Activated naive CD4-positive, alpha-beta T cell treated with anti-CD3 and anti-CD28 coated beads, Interleukin-2, amount 50 U/mL, for 24 hours (primary cell): ENCODE measurements around the gene GPR17.
A peak's percentile ranks its signal among the peaks of the same experiment; 100 is the strongest.

Experiments
- H3K27ac Mint-ChIP-seq: one replicate; pipeline ENCODE4 v1.8.0; 2021; ENCODE audit warnings: mild to moderate bottlenecking, mixed read lengths
- H3K27me3 Mint-ChIP-seq: one replicate; pipeline ENCODE4 v1.8.0; 2021; ENCODE audit warnings: mixed read lengths
- H3K36me3 Mint-ChIP-seq: one replicate; pipeline ENCODE4 v1.8.0; 2021; ENCODE audit warnings: mixed read lengths
- H3K4me1 Mint-ChIP-seq: one replicate; pipeline ENCODE4 v1.8.0; 2021; ENCODE audit warnings: mixed read lengths
- H3K4me3 Mint-ChIP-seq: one replicate; pipeline ENCODE4 v1.8.0; 2021; ENCODE audit warnings: mild to moderate bottlenecking, mixed read lengths
- H3K9me3 Mint-ChIP-seq: one replicate; pipeline ENCODE4 v1.8.0; 2021; ENCODE audit warnings: mixed read lengths

Gene GPR17

DNA sequence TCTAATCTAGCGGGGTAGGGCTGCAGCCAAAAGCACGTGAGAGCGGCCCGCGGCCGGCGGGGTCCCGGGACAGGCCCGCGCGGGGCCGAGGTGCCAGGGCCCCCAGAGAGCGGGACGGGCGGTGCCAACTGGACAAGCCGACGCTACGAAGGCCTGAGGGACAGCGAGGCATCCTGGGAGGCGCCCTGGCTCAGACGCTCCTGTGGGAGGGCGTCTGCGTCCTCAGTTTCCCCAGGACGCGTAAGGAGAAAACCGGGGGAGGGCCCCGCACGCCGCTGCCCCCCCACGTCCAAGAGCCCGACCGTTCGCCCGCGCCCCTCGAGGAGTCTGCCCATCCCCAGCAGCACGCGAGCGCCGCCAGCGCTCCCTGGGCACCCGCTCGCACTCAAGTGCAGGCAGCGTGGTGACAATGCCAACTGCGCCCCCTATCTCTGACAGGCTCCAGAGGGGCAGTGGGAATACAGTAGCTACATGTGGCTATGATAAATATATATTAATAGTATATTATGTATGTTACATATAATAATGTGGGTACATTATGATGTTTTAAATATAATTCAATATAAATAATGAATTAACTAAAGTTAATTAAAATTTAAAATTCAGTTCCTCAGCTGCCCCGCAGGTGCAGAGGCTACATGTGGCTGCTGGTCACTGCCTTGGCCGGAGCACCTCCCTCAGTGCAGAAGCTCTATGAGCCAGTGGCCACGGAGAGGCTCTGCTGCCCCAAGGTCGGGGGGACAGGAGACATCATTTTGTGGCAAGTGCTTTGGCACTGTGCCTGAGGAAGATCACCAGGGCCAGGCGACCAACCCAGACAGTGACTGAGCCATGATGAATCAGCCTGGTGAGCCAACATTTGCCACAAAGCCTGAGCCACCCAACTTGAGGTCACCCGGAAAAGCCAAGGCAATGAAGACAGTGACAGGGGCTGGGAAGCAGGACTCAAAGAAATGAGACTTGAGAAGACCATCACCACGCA lies 49.8 kb downstream of the GPR17 start:
- H3K9me3 Mint-ChIP-seq = peaks cover 10% of the 10 kb centered on the region
- H3K27me3 Mint-ChIP-seq = no peaks in the 10 kb centered on the region
- peaks cover 16% of the 10 kb centered on the region for H3K36me3 Mint-ChIP-seq
- H3K4me1 Mint-ChIP-seq = peaks cover 8% of the 10 kb centered on the region
- no peak overlapping the region for H3K27ac Mint-ChIP-seq
- H3K4me3 Mint-ChIP-seq = no peak overlapping the region

DNA sequence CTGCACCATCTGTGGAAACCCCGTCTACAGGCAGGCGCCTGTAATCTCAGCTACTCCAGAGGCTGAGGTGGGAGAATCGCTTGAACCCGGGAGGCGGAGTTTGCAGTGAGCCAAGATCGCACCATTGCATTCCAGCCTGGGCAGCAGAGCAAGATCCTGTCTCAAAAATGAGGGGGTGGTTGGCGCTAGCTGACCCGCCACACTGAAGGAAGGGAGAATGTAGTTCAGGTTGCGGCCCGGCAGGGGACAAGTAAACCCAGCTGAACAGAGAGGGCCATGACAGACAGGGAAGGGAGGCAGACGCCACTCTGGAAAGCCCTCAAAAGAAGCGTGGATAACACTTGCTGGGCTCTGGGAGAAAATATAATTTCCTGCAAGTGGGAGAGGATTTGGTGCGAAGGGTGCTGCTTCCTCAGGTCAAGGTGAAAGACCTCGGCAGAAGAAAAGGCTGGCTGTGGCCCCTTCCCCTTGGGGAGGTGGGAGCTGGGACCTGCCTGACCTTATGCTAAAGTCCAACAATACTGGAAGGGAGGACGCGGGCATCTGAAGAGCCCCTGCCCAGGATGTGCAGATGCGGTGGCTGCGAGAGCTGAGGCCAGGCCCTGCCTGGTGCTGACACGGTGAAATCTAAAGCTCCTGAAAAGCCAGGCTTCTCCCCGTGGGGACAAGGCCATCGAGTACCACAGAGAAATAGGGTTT lies 51.7 kb downstream of the GPR17 start:
- H3K27ac Mint-ChIP-seq = no peak overlapping the region
- no peaks in the 10 kb centered on the region for H3K9me3 Mint-ChIP-seq
- H3K4me1 Mint-ChIP-seq = peaks cover 14% of the 10 kb centered on the region
- no peaks in the 10 kb centered on the region for H3K27me3 Mint-ChIP-seq
- H3K4me3 Mint-ChIP-seq = no peak overlapping the region
- peaks cover 6% of the 10 kb centered on the region for H3K36me3 Mint-ChIP-seq

DNA sequence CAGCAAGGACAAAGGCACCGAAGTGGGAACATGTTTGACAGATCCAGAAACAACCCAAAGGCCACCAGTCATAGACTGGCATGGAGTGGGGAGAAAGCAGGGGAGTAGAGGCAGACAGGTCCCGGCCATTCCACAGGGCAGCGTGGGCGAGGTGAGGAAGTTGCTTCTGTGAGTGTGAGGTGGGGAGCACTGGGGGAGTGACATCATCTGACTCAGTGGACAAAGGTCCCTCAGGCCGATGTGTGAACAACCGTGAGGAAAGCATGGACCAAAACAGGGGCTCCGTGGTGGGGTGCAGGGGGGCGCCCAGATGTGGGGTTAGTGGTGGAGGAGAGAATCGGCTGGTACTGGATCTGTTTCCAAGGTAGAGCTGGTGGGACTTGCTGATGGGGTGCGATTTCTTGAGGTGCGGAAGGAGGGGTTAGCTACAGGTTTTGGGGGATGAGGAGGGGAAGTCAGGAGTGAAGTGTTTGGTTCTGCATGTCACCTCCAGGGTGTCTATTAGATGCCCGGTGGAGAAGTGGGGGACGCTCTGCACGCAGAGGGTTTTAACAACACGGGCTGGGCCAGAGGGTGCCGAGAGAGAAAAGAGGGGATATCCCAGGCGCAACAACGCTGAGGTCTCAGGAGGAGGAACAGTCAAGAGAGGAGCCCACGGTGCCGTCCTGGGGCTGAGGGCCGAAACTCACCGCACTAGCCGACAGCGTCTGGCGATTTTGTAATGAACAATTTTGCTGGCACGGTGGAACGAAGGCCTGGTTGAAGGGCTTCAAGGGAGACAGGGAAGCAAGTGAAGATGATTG lies 52.8 kb downstream of the GPR17 start:
- Mint-ChIP-seq H3K9me3 (no peaks in the 10 kb centered on the region), H3K4me1 (peaks cover 25% of the 10 kb centered on the region), H3K27ac (peak overlapping the region; percentile 78), H3K36me3 (peaks cover 6% of the 10 kb centered on the region), H3K27me3 (no peaks in the 10 kb centered on the region), H3K4me3 (no peak overlapping the region)

DNA sequence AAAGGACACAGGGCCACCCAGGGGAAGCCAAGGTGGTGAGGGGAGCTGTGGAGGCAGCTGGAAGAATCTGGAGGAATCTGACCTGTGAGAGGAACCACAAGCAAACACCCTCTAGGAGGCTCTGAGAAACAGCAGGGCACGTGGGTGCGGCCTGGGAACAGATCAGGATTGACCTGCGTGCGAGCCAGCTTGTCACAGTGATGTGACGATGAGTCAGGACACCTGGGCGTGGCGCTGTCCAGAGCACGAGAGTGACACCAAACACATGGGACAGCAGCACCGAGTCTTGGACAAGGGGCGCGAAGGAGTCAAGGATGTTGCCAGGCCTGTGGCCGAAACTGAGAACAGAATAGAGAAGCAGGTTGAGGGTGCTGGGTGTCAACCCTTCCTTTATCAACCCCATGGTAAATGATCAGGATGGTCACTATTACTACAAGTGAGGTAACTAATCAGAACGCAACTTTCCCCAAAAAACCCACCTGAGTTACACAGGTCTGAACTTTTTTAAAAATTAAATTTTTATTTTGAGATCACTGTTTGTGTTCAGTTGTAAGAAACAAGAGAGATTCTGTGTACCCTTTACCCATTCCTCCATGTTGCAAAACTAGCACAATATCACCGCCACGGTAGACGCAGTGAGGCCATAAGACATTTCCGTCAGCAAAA lies 54.7 kb downstream of the GPR17 start:
- H3K36me3 Mint-ChIP-seq = peaks cover 15% of the 10 kb centered on the region
- peak overlapping the region; percentile 93 for H3K4me3 Mint-ChIP-seq
- H3K9me3 Mint-ChIP-seq = no peaks in the 10 kb centered on the region
- H3K27me3 Mint-ChIP-seq = no peaks in the 10 kb centered on the region
- peak overlapping the region; percentile 96 for H3K27ac Mint-ChIP-seq
- peaks cover 42% of the 10 kb centered on the region for H3K4me1 Mint-ChIP-seq

DNA sequence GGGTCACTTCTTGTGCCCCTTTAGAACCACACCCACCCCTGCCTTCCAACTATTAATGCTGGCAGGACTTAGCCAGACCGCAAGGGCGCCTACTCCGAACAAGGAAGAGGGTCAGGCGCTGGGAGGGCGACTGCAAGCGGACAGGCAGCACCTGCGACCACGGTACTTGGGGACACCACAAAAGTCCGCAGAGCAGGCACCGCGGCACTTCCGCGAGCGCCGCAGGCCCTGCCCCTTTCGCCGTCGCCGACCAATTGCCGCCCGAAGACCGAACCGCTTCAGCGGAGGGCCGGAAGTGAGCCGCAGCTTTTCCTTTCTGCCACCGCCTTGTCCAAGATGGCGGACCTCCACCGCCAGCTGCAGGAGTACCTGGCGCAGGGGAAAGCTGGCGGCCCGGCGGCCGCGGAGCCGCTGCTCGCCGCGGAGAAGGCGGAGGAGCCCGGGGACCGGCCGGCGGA lies 55.3 kb downstream of the GPR17 start, which contains the start of gene SFT2D3:
TSS of gene SFT2D3 (plus strand) at position 305 of the 458 bp plus-strand sequence. CDS start at position 337, 32 bp downstream.
- Mint-ChIP-seq H3K9me3 (no peaks in the 10 kb centered on the region), H3K4me3 (peak within 1 kb of the TSS; percentile 93), H3K27me3 (no peaks in the 10 kb centered on the region), H3K4me1 (peaks cover 43% of the 10 kb centered on the region), H3K27ac (peak within 1 kb of the TSS; percentile 98), H3K36me3 (peaks cover 15% of the 10 kb centered on the region)

DNA sequence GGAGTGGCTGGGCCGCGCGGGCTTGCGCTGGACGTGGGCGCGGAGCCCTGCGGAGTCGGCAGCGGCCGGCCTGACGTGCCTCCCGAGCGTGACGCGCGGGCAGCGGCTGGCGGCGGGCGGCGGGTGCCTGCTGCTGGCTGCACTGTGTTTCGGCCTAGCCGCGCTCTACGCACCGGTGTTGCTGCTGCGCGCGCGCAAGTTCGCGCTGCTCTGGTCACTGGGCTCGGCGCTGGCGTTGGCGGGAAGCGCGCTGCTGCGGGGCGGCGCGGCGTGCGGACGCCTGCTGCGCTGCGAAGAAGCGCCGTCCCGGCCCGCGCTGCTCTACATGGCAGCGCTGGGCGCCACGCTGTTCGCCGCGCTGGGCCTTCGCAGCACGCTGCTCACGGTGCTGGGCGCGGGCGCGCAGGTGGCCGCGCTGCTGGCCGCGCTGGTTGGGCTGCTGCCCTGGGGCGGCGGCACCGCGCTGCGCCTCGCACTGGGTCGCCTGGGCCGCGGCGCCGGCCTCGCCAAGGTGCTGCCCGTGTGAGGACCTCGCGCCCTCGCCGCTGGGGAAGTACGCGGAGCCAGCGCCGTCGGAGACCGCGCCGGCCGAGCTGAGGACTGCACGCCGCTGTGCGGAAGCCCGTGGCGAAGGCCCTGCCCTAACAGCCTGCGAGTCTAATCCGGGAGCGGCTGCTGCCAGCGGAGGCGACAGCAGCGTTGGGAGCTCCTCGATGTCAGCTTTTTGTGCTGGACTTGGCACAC lies 55.9 kb downstream of the GPR17 start:
- Mint-ChIP-seq H3K4me1 (peaks cover 45% of the 10 kb centered on the region), H3K4me3 (peak overlapping the region; percentile 93), H3K9me3 (no peaks in the 10 kb centered on the region), H3K36me3 (peaks cover 16% of the 10 kb centered on the region), H3K27me3 (no peaks in the 10 kb centered on the region), H3K27ac (peak overlapping the region; percentile 98)
